ENCODE results near the gene MRPL28. TPM values are rescaled to one million over a fixed set of nuclear protein-coding genes. Genes with fewer than 3 reads are reported as not detected.

MRPL28 gene
- total and polyA plus RNA-seq, 2 donors (not counting 3 experiments of a cell fraction or from before 2014, with no cell fraction given): 104 to 180 TPM

DNA sequence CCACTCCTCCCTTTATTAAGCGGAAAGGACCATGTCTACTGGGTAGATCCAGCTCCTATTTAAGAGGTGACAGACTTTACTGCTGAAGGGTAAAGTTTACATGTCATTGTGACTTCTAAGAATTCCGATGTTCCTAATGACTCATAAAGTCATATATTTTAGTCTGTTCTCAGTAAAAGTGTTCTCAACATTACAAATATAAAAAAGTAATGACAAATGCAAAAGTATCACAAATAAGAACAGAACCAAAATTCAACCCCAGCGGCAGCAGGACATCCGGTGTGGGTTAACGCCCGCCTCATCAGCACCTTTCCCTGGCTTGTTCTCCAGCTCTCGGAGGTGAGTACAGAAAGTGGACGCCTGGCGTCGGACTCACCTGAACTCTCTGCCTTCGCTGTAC, 24.6 kb downstream of the MRPL28 start:
- H3K4me3 ChIP-seq (replicated peaks in 1 of 3; ENCODE audit: insufficient read depth in 1 of 3, low read depth in 1 of 3, low read length in 3 of 3): no peak overlapping the region
- H3K4me2 ChIP-seq (ENCODE audit: insufficient read depth, low read length): no peak overlapping the region
- H3K27me3 ChIP-seq (ENCODE audit: control insufficient read depth in 2 of 2, insufficient read depth in 2 of 2, low read length in 2 of 2): no peaks in the 10 kb centered on the region
- peaks cover 0 to 13% of the 10 kb centered on the region in 2 experiments for H3K36me3 ChIP-seq (ENCODE audit: control insufficient read depth in 2 of 2, extremely low read depth in 1 of 2, insufficient read depth in 2 of 2, low read length in 2 of 2)
- H3K79me2 ChIP-seq (ENCODE audit: control insufficient read depth, insufficient read depth, low read length): peaks cover 80% of the 10 kb centered on the region
- FAIRE-seq: no peak
- peaks cover 2% of the 10 kb centered on the region for H4K20me1 ChIP-seq (replicated peaks; ENCODE audit: control insufficient read depth, extremely low read depth, insufficient read depth, low read length)
- BruUV-seq (replicated peaks): no TSS peak
- intact Hi-C loops (cut with micrococcal nuclease): no loop called here
- H2AFZ ChIP-seq (ENCODE audit: low read depth, low read length): no peak overlapping the region
- H3K9me1 ChIP-seq (replicated peaks; ENCODE audit: control insufficient read depth, extremely low read depth, insufficient read depth, low read length): no peaks in the 10 kb centered on the region
- H3K9ac ChIP-seq (replicated peaks; ENCODE audit: extremely low read depth, insufficient read depth, low read length): no peak overlapping the region
- H3K27ac ChIP-seq (ENCODE audit: insufficient read depth, low read depth, low read length): no peak overlapping the region
- CTCF ChIA-PET: interaction anchor here (0.9 kb wide), 1 partner anchor 17 kb away, joined by 3 read pairs; no protein-coding TSS in a partner anchor
- no peaks in the 10 kb centered on the region for H3K4me1 ChIP-seq (ENCODE audit: control insufficient read depth, extremely low read depth, insufficient read depth, low read length)
- no peaks in the 10 kb centered on the region for H3K9me3 ChIP-seq (replicated peaks; ENCODE audit: control insufficient read depth, insufficient read depth, low read length)
- TF ChIP-seq MYC (IDR thresholded peaks at IDR 0.05; ENCODE audit: low read depth, low read length): no peak
- no peak for TF ChIP-seq POLR2A (IDR thresholded peaks at IDR 0.05; ENCODE audit: low read depth, low read length)
- TF ChIP-seq, protein P1, sequence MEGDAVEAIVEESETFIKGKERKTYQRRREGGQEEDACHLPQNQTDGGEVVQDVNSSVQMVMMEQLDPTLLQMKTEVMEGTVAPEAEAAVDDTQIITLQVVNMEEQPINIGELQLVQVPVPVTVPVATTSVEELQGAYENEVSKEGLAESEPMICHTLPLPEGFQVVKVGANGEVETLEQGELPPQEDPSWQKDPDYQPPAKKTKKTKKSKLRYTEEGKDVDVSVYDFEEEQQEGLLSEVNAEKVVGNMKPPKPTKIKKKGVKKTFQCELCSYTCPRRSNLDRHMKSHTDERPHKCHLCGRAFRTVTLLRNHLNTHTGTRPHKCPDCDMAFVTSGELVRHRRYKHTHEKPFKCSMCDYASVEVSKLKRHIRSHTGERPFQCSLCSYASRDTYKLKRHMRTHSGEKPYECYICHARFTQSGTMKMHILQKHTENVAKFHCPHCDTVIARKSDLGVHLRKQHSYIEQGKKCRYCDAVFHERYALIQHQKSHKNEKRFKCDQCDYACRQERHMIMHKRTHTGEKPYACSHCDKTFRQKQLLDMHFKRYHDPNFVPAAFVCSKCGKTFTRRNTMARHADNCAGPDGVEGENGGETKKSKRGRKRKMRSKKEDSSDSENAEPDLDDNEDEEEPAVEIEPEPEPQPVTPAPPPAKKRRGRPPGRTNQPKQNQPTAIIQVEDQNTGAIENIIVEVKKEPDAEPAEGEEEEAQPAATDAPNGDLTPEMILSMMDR (IDR thresholded peaks at IDR 0.05; ENCODE audit: extremely low read depth in 1 of 2, insufficient read depth in 1 of 2, low read depth in 1 of 2, low read length in 2 of 2): no peak
- TF ChIP-seq JUN (IDR thresholded peaks at IDR 0.05; ENCODE audit: borderline replicate concordance, insufficient read depth, insufficient read length, low read depth): no peak
- no peak for TF ChIP-seq GATA2 (IDR thresholded peaks at IDR 0.05; ENCODE audit: insufficient read depth, insufficient read length, low read depth, low read length)
- TF ChIP-seq MAX (IDR thresholded peaks at IDR 0.05; ENCODE audit: insufficient read depth, insufficient read length): no peak
- no peak for TF ChIP-seq POLR2AphosphoS5 (IDR thresholded peaks at IDR 0.05; ENCODE audit: insufficient read depth, low read depth, low read length)
- TF ChIP-seq EZH2 (IDR thresholded peaks at IDR 0.05; ENCODE audit: borderline replicate concordance, low read depth, low read length, severe bottlenecking): no peak
- TF ChIP-seq FOS (IDR thresholded peaks at IDR 0.05; ENCODE audit: borderline replicate concordance, insufficient read depth, low read length): no peak
- DNase-seq (ENCODE audit: low read depth, low spot score): no peak
- POLR2A ChIA-PET: no interaction called here
- dilution Hi-C loops (cut with MboI; ENCODE audit: extremely low pct_ligation_motif_present, low sequenced_read_pairs): no loop called here

All from endothelial cell of umbilical vein (primary cell).